ENCODE results near the gene TRAK1.

TRAK1 gene

DNA sequence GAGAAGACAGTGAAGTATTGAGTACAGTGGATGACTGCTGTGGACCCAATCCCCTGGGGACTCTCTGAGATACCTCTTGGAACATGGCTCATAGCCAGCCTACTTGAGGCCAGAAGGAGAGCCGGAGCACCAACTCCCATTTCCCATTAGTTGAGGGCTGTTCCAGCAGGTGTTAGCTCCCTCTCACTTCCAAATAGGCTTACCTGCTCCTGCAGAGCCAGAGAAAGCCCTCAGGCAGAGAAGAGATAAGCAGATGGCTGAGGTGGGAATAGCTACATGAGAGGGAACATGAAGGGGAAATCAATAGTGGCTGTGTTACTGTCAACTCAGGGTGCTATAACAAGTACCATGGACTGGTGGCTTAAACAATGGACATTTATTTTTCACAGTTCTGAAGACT, 179.4 kb downstream of the TRAK1 start:
- FAIRE-seq (no peak), DNase-seq (ENCODE audit: insufficient read length, low spot score) (no peak)
- no peak for TF ChIP-seq TAF1 (IDR thresholded peaks at IDR 0.05; ENCODE audit: low read depth, low read length)
- no peak for TF ChIP-seq SPI1 (IDR thresholded peaks at IDR 0.05; ENCODE audit: low read depth, low read length)
- TF ChIP-seq POLR2AphosphoS5 (IDR thresholded peaks at IDR 0.05; ENCODE audit: low read depth, low read length): no peak
- no peak for TF ChIP-seq PAX5 (IDR thresholded peaks at IDR 0.05; ENCODE audit: insufficient read depth, low read length, severe bottlenecking)
- TF ChIP-seq POLR2A (IDR thresholded peaks at IDR 0.05; ENCODE audit: low read depth, low read length): no peak
- TF ChIP-seq POU2F2 (IDR thresholded peaks at IDR 0.05; ENCODE audit: low read depth, low read length): no peak

DNA sequence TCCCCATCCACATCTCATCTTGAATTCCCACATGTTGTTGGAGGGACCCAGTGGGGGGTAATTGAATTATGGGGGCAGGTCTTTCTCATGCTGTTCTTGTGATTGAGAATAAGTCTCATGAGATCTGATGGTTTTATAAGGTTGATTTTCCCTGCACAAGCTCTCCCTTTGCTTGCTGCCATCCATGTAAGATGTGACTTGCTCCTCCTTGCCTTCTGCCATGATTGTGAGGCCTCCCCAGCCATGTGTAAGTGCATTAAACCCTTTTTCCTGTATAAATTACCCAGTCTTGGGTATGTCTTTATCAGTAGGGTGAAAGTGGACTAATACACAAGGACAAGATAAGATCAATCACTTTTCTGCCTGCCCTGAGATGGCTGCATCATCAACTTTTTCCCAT, 180.6 kb downstream of the TRAK1 start:
- DNase-seq (ENCODE audit: insufficient read length, low spot score) (no peak), FAIRE-seq (no peak)
- no peak for TF ChIP-seq TAF1 (IDR thresholded peaks at IDR 0.05; ENCODE audit: low read depth, low read length)

DNA sequence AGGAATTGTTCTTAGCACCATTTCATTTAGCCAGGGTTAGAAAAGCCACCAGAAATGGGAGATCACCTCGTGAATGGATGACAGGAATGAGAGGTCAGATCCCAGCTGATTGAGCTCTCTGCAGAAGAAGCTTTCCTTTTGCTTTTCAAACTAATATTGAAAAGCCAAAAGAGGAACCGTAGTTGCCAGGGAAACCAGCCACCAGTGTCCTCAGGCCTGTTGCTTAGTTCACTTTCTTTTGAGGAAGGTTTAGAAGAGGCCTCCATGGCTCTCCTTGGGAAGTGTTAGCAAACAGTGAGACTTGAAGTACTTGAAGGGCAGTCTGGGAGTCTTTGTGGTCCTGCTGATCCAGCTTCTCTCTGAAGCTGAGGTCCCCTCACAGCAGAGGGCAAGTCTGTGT, 182.2 kb downstream of the TRAK1 start:
- FAIRE-seq (no peak), DNase-seq (ENCODE audit: insufficient read length, low spot score) (no peak)
- no peak for TF ChIP-seq POLR2AphosphoS5 (IDR thresholded peaks at IDR 0.05; ENCODE audit: low read depth, low read length)
- TF ChIP-seq SPI1 (IDR thresholded peaks at IDR 0.05; ENCODE audit: low read depth, low read length): peak; percentile 80

DNA sequence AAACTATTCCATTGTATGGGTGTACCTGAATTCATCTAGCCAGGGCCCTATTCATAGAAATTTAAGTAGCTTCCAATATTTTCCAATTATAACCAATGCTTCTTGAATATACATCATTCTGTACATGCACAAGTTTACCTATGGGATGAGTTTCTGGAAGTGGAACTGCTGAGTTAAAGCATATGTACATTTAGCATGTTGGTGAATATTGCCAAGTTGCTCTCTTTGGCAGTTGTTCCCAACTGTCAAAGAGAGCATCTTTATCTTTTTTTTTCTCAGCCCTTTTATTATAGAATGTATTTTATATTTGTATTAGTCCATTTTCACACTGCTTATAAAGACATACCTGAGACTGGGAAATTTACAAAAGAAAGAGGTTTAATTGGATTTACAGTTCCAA, 183.1 kb downstream of the TRAK1 start:
- DNase-seq (ENCODE audit: insufficient read length, low spot score) (no peak), FAIRE-seq (no peak)
- TF ChIP-seq TAF1 (IDR thresholded peaks at IDR 0.05; ENCODE audit: low read depth, low read length) (no peak), POU2F2 (IDR thresholded peaks at IDR 0.05; ENCODE audit: low read depth, low read length) (no peak)

DNA sequence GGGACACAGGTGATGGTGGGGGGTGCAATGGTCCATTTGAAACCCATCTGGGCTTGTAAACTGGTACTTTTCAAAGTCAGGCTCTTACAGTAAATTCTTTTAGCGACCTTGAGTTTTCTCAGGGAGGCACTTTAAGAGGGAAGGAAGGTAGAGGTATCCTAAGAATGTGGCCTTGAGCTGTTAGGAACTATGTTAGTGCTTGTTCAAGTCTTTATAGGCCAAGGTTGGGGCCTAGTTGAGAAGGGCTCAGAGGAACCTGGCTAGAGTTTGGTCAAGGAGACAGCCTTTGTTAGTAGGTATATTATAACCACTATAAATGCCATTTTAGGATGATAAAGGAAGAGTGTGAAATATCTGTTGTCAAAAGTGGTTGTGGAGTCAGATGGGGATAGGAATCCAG, 184.1 kb downstream of the TRAK1 start:
- no peak for FAIRE-seq
- TF ChIP-seq POLR2A (IDR thresholded peaks at IDR 0.05; ENCODE audit: low read depth, low read length) (no peak), POU2F2 (IDR thresholded peaks at IDR 0.05; ENCODE audit: low read depth, low read length) (no peak)
- DNase-seq (ENCODE audit: insufficient read length, low spot score): no peak

Data from GM12891 (cell line).